ENCODE results near the gene QTRT2. TPM values are rescaled to one million over a fixed set of nuclear protein-coding genes. Genes with fewer than 3 reads are reported as not detected.
A peak's percentile ranks its signal among the peaks of the same experiment; 100 is the strongest.

The QTRT2 gene
- total and polyA plus RNA-seq, 9 of the 15 experiments (the other 6 are each of a cell fraction or from before 2014, with no cell fraction given) = 10.2 to 25.1 (median 17.3) TPM

DNA sequence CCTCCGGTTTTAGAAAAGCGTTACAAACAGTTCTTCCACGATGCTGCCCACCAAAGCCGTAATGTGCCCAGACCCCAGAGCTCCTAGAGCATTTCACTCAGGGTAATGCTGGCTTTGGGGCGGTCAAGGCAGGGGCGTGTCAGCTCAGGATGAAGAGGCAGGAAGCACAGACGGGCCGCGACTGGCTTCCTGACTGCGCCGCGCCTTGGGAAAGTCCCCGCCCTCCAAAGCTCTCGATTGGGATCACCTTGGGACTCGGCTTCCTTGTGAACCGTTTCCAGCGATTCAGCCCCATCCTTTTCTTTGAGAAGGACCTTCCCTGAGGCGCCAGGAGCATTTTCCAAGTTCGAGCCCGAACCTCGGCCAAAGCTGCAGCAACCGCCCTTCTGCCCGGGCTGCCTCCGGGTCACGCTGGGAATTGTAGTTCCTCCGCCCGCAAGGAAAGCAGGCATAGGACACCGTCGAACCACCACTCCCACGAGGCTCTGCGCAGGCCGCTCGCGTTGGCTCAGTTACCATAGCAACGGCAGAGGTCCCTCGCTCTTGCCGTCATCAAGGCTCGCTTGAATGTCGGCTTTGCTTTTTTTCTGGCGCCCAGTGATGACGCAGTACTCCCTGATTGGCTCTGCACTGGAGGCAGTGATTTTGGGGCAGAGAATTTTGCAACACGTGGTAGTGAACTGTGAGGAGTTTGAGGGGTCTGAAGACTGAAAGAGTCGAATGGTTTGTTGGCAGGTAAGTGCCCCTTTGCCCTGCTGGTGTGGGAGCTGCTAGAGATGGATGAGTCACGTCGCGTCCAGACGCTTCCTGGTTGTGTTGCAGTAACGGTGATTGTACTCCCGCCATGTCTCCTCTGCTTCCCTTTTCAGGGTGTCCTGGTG lies at the start of gene QTRT2, which contains the start of gene CCDC191 (continued):
- TF ChIP-seq, protein P1, sequence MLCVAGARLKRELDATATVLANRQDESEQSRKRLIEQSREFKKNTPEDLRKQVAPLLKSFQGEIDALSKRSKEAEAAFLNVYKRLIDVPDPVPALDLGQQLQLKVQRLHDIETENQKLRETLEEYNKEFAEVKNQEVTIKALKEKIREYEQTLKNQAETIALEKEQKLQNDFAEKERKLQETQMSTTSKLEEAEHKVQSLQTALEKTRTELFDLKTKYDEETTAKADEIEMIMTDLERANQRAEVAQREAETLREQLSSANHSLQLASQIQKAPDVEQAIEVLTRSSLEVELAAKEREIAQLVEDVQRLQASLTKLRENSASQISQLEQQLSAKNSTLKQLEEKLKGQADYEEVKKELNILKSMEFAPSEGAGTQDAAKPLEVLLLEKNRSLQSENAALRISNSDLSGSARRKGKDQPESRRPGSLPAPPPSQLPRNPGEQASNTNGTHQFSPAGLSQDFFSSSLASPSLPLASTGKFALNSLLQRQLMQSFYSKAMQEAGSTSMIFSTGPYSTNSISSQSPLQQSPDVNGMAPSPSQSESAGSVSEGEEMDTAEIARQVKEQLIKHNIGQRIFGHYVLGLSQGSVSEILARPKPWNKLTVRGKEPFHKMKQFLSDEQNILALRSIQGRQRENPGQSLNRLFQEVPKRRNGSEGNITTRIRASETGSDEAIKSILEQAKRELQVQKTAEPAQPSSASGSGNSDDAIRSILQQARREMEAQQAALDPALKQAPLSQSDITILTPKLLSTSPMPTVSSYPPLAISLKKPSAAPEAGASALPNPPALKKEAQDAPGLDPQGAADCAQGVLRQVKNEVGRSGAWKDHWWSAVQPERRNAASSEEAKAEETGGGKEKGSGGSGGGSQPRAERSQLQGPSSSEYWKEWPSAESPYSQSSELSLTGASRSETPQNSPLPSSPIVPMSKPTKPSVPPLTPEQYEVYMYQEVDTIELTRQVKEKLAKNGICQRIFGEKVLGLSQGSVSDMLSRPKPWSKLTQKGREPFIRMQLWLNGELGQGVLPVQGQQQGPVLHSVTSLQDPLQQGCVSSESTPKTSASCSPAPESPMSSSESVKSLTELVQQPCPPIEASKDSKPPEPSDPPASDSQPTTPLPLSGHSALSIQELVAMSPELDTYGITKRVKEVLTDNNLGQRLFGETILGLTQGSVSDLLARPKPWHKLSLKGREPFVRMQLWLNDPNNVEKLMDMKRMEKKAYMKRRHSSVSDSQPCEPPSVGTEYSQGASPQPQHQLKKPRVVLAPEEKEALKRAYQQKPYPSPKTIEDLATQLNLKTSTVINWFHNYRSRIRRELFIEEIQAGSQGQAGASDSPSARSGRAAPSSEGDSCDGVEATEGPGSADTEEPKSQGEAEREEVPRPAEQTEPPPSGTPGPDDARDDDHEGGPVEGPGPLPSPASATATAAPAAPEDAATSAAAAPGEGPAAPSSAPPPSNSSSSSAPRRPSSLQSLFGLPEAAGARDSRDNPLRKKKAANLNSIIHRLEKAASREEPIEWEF (CRISPR knock-in tag; IDR thresholded peaks at IDR 0.05) = no peak
- no peak; the same call in 1 of the 2 replicates for TF ChIP-seq ZNF316 (IDR thresholded peaks at IDR 0.05)
- no peak for TF ChIP-seq BRF1 (IDR thresholded peaks at IDR 0.05; ENCODE audit: borderline replicate concordance, extremely low read depth, insufficient read length)
- no peak for TF ChIP-seq CHD4 (IDR thresholded peaks at IDR 0.05; ENCODE audit: insufficient read depth, insufficient replicate concordance, low read depth, low read length, poor library complexity, severe bottlenecking)
- no peak for TF ChIP-seq CBX1 (IDR thresholded peaks at IDR 0.05; ENCODE audit: low read depth)
- TF ChIP-seq ZNF583 (CRISPR knock-in tag; IDR thresholded peaks at IDR 0.05) = no peak
- TF ChIP-seq LCOR (CRISPR knock-in tag; IDR thresholded peaks at IDR 0.05) = peak; percentile 99
- no peak for TF ChIP-seq RFX7 (CRISPR knock-in tag; IDR thresholded peaks at IDR 0.05)
- no peak for TF ChIP-seq ZNF707 (CRISPR knock-in tag; conservative IDR thresholded peaks at IDR 0.05)
- TF ChIP-seq, protein P2, sequence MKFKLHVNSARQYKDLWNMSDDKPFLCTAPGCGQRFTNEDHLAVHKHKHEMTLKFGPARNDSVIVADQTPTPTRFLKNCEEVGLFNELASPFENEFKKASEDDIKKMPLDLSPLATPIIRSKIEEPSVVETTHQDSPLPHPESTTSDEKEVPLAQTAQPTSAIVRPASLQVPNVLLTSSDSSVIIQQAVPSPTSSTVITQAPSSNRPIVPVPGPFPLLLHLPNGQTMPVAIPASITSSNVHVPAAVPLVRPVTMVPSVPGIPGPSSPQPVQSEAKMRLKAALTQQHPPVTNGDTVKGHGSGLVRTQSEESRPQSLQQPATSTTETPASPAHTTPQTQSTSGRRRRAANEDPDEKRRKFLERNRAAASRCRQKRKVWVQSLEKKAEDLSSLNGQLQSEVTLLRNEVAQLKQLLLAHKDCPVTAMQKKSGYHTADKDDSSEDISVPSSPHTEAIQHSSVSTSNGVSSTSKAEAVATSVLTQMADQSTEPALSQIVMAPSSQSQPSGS (CRISPR knock-in tag; IDR thresholded peaks at IDR 0.05) = no peak
- TF ChIP-seq, protein P3, sequence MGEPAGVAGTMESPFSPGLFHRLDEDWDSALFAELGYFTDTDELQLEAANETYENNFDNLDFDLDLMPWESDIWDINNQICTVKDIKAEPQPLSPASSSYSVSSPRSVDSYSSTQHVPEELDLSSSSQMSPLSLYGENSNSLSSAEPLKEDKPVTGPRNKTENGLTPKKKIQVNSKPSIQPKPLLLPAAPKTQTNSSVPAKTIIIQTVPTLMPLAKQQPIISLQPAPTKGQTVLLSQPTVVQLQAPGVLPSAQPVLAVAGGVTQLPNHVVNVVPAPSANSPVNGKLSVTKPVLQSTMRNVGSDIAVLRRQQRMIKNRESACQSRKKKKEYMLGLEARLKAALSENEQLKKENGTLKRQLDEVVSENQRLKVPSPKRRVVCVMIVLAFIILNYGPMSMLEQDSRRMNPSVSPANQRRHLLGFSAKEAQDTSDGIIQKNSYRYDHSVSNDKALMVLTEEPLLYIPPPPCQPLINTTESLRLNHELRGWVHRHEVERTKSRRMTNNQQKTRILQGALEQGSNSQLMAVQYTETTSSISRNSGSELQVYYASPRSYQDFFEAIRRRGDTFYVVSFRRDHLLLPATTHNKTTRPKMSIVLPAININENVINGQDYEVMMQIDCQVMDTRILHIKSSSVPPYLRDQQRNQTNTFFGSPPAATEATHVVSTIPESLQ (CRISPR knock-in tag; IDR thresholded peaks at IDR 0.05) = no peak
- TF ChIP-seq MED1 (CRISPR knock-in tag; IDR thresholded peaks at IDR 0.05; ENCODE audit: borderline replicate concordance) = no peak
- TF ChIP-seq, protein P4, sequence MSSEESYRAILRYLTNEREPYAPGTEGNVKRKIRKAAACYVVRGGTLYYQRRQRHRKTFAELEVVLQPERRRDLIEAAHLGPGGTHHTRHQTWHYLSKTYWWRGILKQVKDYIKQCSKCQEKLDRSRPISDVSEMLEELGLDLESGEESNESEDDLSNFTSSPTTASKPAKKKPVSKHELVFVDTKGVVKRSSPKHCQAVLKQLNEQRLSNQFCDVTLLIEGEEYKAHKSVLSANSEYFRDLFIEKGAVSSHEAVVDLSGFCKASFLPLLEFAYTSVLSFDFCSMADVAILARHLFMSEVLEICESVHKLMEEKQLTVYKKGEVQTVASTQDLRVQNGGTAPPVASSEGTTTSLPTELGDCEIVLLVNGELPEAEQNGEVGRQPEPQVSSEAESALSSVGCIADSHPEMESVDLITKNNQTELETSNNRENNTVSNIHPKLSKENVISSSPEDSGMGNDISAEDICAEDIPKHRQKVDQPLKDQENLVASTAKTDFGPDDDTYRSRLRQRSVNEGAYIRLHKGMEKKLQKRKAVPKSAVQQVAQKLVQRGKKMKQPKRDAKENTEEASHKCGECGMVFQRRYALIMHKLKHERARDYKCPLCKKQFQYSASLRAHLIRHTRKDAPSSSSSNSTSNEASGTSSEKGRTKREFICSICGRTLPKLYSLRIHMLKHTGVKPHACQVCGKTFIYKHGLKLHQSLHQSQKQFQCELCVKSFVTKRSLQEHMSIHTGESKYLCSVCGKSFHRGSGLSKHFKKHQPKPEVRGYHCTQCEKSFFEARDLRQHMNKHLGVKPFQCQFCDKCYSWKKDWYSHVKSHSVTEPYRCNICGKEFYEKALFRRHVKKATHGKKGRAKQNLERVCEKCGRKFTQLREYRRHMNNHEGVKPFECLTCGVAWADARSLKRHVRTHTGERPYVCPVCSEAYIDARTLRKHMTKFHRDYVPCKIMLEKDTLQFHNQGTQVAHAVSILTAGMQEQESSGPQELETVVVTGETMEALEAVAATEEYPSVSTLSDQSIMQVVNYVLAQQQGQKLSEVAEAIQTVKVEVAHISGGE (CRISPR knock-in tag; IDR thresholded peaks at IDR 0.05) = peak in 1 of 3 experiments; percentile 51; a peak in 1 of 6 replicates
- no peak for TF ChIP-seq SLC30A9 (CRISPR knock-in tag; IDR thresholded peaks at IDR 0.05)

Data from K562 (cell line).